BLaER1 treated with 17β-estradiol and CSF1 and Interleukin-3, amounts not matched to agents 10 nM and 100 nM (cell line): ENCODE measurements around the gene GBP5.
"Not testable (repeated sequence)": the region's sequence is repeated elsewhere in the genome, so short reads cannot be mapped to it uniquely, and the experiment has no call there.

Experiments used
- H3K27ac ChIP-seq, 11 experiments: shearing (Covaris generic); formaldehyde crosslinking; 2 replicates each; pipeline ENCODE4 v1.8.1; 2022
- H3K27me3 ChIP-seq, 11 experiments: shearing (Covaris generic); formaldehyde crosslinking; 2 replicates each; pipeline ENCODE4 v1.8.1; 2022
- H3K36me3 ChIP-seq, 11 experiments: shearing (Covaris generic); formaldehyde crosslinking; 2 replicates each; pipeline ENCODE4 v1.8.1; 2022
- H3K4me1 ChIP-seq, 10 experiments: shearing (Covaris generic); formaldehyde crosslinking; 2 replicates each; pipeline ENCODE4 v1.8.1; 2022
- H3K4me2 ChIP-seq, 11 experiments: shearing (Covaris generic); formaldehyde crosslinking; 2 replicates each; pipeline ENCODE4 v1.8.1; 2022
- H3K4me3 ChIP-seq, 10 experiments: shearing (Covaris generic); formaldehyde crosslinking; 2 replicates each; pipeline ENCODE4 v1.8.1; 2022
- H3K9ac ChIP-seq, 11 experiments: shearing (Covaris generic); formaldehyde crosslinking; 2 replicates each; pipeline ENCODE4 v1.8.1; 2022
- H3K9me3 ChIP-seq, 11 experiments: shearing (Covaris generic); formaldehyde crosslinking; replicated peaks in 1 of 11; 2 replicates each; pipeline ENCODE4 v1.8.1; 2022
- H4K20me1 ChIP-seq, 11 experiments: shearing (Covaris generic); formaldehyde crosslinking; 2 replicates each; pipeline ENCODE4 v1.8.1; 2022
- Cebpa-rat ChIP-seq, 11 experiments: shearing (Covaris generic); IDR thresholded peaks; 2 replicates each; pipeline ENCODE4 v1.8.1; 2022

GBP5 gene

DNA sequence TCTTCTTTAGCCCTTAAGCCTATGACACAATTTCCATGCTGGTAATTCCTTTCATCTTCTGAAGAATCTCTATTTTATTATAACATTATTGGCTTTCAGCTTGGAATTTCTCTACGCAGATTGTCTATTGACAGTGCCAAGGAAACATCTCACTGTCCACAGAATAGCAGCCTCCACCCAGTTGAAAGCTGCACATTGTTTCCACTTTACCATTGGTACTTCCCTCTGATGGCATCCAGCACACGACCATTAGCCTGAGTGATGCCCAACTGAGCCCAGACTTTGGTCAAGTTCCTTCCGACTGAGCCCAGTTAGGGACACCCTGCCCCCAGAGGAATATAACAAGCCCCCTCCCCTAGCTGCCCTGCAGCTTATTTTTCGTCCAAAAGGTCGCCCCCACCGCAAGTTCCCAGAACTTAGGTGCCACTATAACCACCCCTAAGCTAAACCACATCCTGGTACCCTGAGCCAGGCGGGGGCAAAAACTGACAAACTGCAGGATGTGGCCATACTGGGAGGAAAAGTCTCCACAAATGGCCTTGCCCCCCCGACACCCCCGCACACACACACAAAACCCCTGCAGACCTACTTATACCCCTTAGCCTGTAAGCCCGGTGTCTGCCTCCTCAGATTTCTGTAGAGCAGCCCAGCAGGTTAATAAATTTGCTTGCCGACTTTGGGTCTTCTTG, 13.2 kb downstream of the GBP5 start:
- peaks cover 6 to 29% (median 11%) of the 10 kb centered on the region in 10 experiments; a peak in 16 of 20 replicates for H3K4me1 ChIP-seq

DNA sequence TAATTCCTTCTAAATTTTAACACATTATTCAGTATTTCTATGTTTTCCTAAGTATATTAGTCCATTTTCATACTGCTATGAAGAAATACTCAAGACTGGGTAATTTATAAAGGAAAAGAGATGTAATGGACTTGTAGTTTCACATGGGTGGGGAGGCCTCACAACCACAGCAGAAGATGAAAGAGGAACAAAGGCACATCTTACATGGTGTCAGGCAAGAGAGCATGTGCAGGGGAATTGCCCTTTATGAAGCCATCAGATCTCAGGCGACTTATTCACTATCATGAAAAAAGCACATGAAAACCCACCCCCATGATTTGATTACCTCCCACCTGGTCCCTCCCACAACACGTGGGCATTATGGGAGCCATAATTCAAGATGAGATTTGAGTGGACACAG, 15.6 kb downstream of the GBP5 start:
- TF ChIP-seq Cebpa-rat (IDR thresholded peaks at IDR 0.05): no peak
- Histone ChIP-seq H3K9ac (no peak overlapping the region), H3K9me3 (peaks cover 0 to 9% (median 0%) of the 10 kb centered on the region in 11 experiments; a peak in 4 of 22 replicates), H3K4me1 (peaks cover 6 to 20% (median 11%) of the 10 kb centered on the region in 10 experiments; a peak in 16 of 20 replicates), H3K36me3 (no peaks in the 10 kb centered on the region), H3K4me3 (no peak overlapping the region), H3K27ac (no peak overlapping the region), H4K20me1 (no peaks in the 10 kb centered on the region), H3K27me3 (no peaks in the 10 kb centered on the region), H3K4me2 (no peak overlapping the region)

More for the DNA sequence above, 13.2 kb downstream of the GBP5 start:
- no peak overlapping the region for H3K4me3 ChIP-seq
- no peak overlapping the region for H3K27ac ChIP-seq
- H3K36me3 ChIP-seq: no peaks in the 10 kb centered on the region
- H3K9me3 ChIP-seq: peaks cover 0 to 4% (median 0%) of the 10 kb centered on the region in 11 experiments; a peak in 4 of 22 replicates
- H3K27me3 ChIP-seq: no peaks in the 10 kb centered on the region
- H3K9ac ChIP-seq: no peak overlapping the region
- no peak for TF ChIP-seq Cebpa-rat (IDR thresholded peaks at IDR 0.05)
- H3K4me2 ChIP-seq: peak overlapping the region; percentile 3 to 65 (median 47); a peak in 18 of 22 replicates
- no peaks in the 10 kb centered on the region for H4K20me1 ChIP-seq

DNA sequence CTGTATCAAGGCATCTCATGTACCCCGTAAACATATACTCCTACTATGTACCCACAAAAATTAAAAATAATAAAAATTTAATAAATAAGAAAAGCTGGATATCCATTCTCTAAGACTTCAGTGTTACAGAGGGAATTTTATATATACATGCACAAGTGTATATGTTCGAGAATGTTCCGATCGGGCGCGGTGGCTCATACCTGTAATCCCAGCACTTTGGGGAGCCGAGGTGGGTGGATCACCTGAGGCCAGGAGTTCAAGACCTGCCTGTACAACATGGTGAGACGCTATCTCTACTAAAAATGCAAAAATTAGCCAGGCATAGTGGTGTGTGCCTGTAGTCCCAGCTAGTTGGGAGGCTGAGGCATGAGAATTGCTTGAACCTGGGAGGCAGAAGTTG, 17.1 kb downstream of the GBP5 start:
- H3K9ac ChIP-seq, H3K9me3 ChIP-seq, H3K36me3 ChIP-seq, H3K4me3 ChIP-seq, H3K4me2 ChIP-seq, H3K27ac ChIP-seq, H4K20me1 ChIP-seq, H3K27me3 ChIP-seq: not testable (repeated sequence)
- H3K4me1 ChIP-seq: peaks cover 6 to 15% (median 10%) of the 10 kb centered on the region in 10 experiments; a peak in 16 of 20 replicates

DNA sequence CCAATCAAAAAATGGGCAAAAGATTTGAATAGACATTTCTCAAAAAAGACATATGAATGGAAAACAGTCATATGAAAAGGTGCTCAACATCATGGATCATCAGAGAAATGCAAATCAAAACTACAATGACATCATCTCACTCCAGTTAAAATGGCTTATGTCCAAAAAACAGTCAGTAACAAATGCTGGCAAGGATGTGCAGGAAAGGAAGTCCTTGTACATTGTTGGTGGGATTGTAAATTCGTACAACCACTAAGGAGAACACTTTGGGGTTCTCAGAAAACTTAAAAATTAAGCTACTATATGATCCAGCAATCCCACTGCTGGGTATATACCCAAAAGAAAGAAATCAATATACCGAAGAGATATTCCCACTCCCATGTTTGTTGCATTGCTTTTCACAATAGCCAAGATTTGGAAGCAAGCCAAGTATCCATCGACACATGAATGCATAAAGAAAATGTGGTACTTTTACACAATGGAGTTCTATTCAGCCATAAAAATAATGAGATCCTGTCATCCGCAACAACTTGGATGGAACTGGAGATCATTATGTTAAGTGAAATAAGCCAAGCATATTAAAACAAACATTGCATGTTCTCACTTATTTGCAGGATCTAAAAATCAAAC, 17.9 kb downstream of the GBP5 start:
- Histone ChIP-seq H3K36me3 (no peaks in the 10 kb centered on the region), H3K4me1 (peaks cover 6 to 7% (median 6%) of the 10 kb centered on the region in 10 experiments; a peak in 16 of 20 replicates), H4K20me1 (no peaks in the 10 kb centered on the region), H3K9me3 (peaks cover 0 to 9% (median 0%) of the 10 kb centered on the region in 11 experiments; a peak in 4 of 22 replicates), H3K27me3 (no peaks in the 10 kb centered on the region), H3K27ac (no peak overlapping the region), H3K9ac (no peak overlapping the region), H3K4me2 (no peak overlapping the region), H3K4me3 (no peak overlapping the region)
- TF ChIP-seq Cebpa-rat (IDR thresholded peaks at IDR 0.05): no peak

DNA sequence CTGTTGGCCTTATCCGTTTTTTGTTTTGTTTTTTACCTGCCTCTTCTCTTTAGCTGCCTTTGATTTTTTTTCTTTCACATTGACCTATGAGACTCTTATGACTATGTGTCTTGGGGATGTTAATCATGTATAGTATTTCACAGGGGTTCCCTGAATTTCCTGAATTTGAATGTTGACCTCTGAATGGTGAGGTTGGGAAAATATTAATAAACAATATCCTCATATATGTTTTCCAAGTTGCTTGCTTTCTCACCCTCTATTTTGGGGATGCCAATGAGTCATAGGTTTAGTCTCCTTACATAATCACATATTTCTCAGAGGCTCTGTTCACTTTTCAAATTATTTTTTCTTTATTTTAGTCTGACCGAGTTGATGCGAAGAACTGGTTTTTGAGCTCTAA, 29.6 kb downstream of the GBP5 start:
- Histone ChIP-seq H3K27ac (no peak overlapping the region), H4K20me1 (no peaks in the 10 kb centered on the region), H3K27me3 (no peaks in the 10 kb centered on the region), H3K36me3 (no peaks in the 10 kb centered on the region), H3K9me3 (no peaks in the 10 kb centered on the region; a peak in 2 of 22 replicates), H3K4me1 (no peaks in the 10 kb centered on the region), H3K9ac (no peak overlapping the region), H3K4me2 (no peak overlapping the region), H3K4me3 (no peak overlapping the region)
- TF ChIP-seq Cebpa-rat (IDR thresholded peaks at IDR 0.05): no peak
